ENCODE results near the gene FAM20A. TPM values are rescaled to one million over a fixed set of nuclear protein-coding genes. Genes with fewer than 3 reads are reported as not detected.
"Not testable (repeated sequence)": the region's sequence is repeated elsewhere in the genome, so short reads cannot be mapped to it uniquely, and the experiment has no call there.

The FAM20A gene
- total and polyA plus RNA-seq, 2 donors (not counting 1 experiment from before 2014, with no cell fraction given) = not detected

- Mint-ChIP-seq H3K9me3 (ENCODE audit: insufficient read depth) (no peaks in the 10 kb centered on the region), H3K27ac (no peak overlapping the region), H3K27me3 (no peaks in the 10 kb centered on the region), H3K4me3 (no peak overlapping the region), H3K4me1 (peaks cover 40% of the 10 kb centered on the region)
- 97% methylated on average over 9 of the region's 9 CpGs for WGBS (ENCODE audit: insufficient coverage)
- H4K20me1 ChIP-seq (ENCODE audit: control insufficient read depth, insufficient read depth, low read length, poor library complexity, severe bottlenecking) = peaks cover 45% of the 10 kb centered on the region
- intact Hi-C loops (cut with micrococcal nuclease) = no loop called here
- no peak overlapping the region for H3K4me3 ChIP-seq (ENCODE audit: control extremely low read depth in 1 of 5, extremely low read depth in 1 of 5, insufficient read depth in 1 of 5, low read depth in 2 of 5, low read length in 4 of 5)
- H3K9me3 ChIP-seq (ENCODE audit: control extremely low read depth in 1 of 3, control insufficient read depth in 2 of 3, insufficient read depth in 1 of 3, low read length in 2 of 3) = no peaks in the 10 kb centered on the region
- H3K27me3 ChIP-seq (replicated peaks in 1 of 4; ENCODE audit: control extremely low read depth in 1 of 4, control insufficient read depth in 3 of 4, insufficient read depth in 4 of 4, low read length in 3 of 4) = no peaks in the 10 kb centered on the region
- POLR2A ChIA-PET = no interaction called here
- H3K9ac ChIP-seq (ENCODE audit: low read length) = no peak overlapping the region
- H2AFZ ChIP-seq (ENCODE audit: insufficient read depth, low read depth, low read length, poor library complexity, severe bottlenecking) = no peak overlapping the region
- peaks cover 4 to 53% of the 10 kb centered on the region in 2 experiments for H3K36me3 ChIP-seq (replicated peaks in 1 of 2; ENCODE audit: control extremely low read depth in 1 of 2, control insufficient read depth in 1 of 2, extremely low read depth in 1 of 2, insufficient read depth in 2 of 2, low read length in 1 of 2)
- H3K4me1 ChIP-seq (ENCODE audit: control insufficient read depth in 2 of 2, insufficient read depth in 2 of 2, low read length in 2 of 2) = peaks cover 18 to 21% of the 10 kb centered on the region in 2 donors
- no peak for DNase-seq
- H3K4me2 ChIP-seq (replicated peaks; ENCODE audit: low read depth, low read length, poor library complexity, severe bottlenecking) = no peak overlapping the region
- no peak overlapping the region for H3K27ac ChIP-seq (ENCODE audit: low read length in 2 of 2)
- CTCF ChIA-PET = no interaction called here
- ATAC-seq (ENCODE audit: low read depth) = no peak
- peaks cover 83% of the 10 kb centered on the region for H3K79me2 ChIP-seq (ENCODE audit: control insufficient read depth, insufficient read depth, low read length)
- TF ChIP-seq EZH2 (IDR thresholded peaks at IDR 0.05; ENCODE audit: borderline replicate concordance, insufficient read depth, low read depth, low read length, poor library complexity, severe bottlenecking) = no peak
- TF ChIP-seq, protein P1, sequence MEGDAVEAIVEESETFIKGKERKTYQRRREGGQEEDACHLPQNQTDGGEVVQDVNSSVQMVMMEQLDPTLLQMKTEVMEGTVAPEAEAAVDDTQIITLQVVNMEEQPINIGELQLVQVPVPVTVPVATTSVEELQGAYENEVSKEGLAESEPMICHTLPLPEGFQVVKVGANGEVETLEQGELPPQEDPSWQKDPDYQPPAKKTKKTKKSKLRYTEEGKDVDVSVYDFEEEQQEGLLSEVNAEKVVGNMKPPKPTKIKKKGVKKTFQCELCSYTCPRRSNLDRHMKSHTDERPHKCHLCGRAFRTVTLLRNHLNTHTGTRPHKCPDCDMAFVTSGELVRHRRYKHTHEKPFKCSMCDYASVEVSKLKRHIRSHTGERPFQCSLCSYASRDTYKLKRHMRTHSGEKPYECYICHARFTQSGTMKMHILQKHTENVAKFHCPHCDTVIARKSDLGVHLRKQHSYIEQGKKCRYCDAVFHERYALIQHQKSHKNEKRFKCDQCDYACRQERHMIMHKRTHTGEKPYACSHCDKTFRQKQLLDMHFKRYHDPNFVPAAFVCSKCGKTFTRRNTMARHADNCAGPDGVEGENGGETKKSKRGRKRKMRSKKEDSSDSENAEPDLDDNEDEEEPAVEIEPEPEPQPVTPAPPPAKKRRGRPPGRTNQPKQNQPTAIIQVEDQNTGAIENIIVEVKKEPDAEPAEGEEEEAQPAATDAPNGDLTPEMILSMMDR (IDR thresholded peaks at IDR 0.05) = no peak
Observed at GRCh38 chr17:68518063-68518815, 82.9 kb downstream of the FAM20A start.

DNA sequence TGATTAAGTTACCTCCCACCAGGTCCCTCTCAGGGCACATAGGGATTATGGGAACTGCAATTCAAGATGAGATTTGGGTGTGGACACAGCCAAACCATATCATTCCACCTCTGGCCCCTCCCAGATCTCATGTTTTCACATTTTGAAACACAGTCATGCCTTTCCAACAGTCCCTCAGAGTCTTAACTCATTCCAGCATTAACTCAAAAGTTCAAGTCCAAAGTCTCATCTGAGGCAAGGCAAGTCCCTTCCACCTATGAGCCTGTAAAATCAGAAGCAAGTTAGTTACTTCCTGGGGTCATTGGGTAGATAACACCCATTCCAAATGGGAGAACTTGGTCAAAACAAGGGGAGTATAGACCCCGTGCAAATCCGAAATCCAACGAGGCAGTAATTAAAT is 83.6 kb downstream of the FAM20A start:
- H3K4me3 Mint-ChIP-seq; CTCF ChIA-PET; H3K4me2 ChIP-seq (replicated peaks; ENCODE audit: low read depth, low read length, poor library complexity, severe bottlenecking); H3K27ac Mint-ChIP-seq; H3K4me3 ChIP-seq (ENCODE audit: control extremely low read depth in 1 of 5, extremely low read depth in 1 of 5, insufficient read depth in 1 of 5, low read depth in 2 of 5, low read length in 4 of 5); DNase-seq; H3K9ac ChIP-seq (ENCODE audit: low read length); ATAC-seq (ENCODE audit: low read depth); H3K9me3 ChIP-seq (ENCODE audit: control extremely low read depth in 1 of 3, control insufficient read depth in 2 of 3, insufficient read depth in 1 of 3, low read length in 2 of 3); H3K27me3 Mint-ChIP-seq; POLR2A ChIA-PET; intact Hi-C loops (cut with micrococcal nuclease); H2AFZ ChIP-seq (ENCODE audit: insufficient read depth, low read depth, low read length, poor library complexity, severe bottlenecking); H3K9me3 Mint-ChIP-seq (ENCODE audit: insufficient read depth); H3K27me3 ChIP-seq (replicated peaks in 1 of 4; ENCODE audit: control extremely low read depth in 1 of 4, control insufficient read depth in 3 of 4, insufficient read depth in 4 of 4, low read length in 3 of 4); H3K27ac ChIP-seq (ENCODE audit: low read length in 2 of 2): not testable (repeated sequence)
- Histone ChIP-seq H4K20me1 (ENCODE audit: control insufficient read depth, insufficient read depth, low read length, poor library complexity, severe bottlenecking) (peaks cover 45% of the 10 kb centered on the region), H3K79me2 (ENCODE audit: control insufficient read depth, insufficient read depth, low read length) (peaks cover 90% of the 10 kb centered on the region), H3K36me3 (replicated peaks in 1 of 2; ENCODE audit: control extremely low read depth in 1 of 2, control insufficient read depth in 1 of 2, extremely low read depth in 1 of 2, insufficient read depth in 2 of 2, low read length in 1 of 2) (peaks cover 3 to 47% of the 10 kb centered on the region in 2 experiments), H3K4me1 (ENCODE audit: control insufficient read depth in 2 of 2, insufficient read depth in 2 of 2, low read length in 2 of 2) (peaks cover 21 to 22% of the 10 kb centered on the region in 2 donors)
- 100% methylated on average over 3 of the region's 3 CpGs for WGBS (ENCODE audit: insufficient coverage)
- peaks cover 43% of the 10 kb centered on the region for H3K4me1 Mint-ChIP-seq

Data from B cell (primary cell).